Stimulated activated CD4-positive, alpha-beta T cell treated with anti-CD3 and anti-CD28 coated beads, TNF-alpha, amount 100 ng/mL, for 48 hours (primary cell): ENCODE measurements around the gene SPATA6L.
"Not testable (repeated sequence)": the region's sequence is repeated elsewhere in the genome, so short reads cannot be mapped to it uniquely, and the experiment has no call there.

Experiments used
- DNase-seq, 3 donors: peaks; one replicate each; pipeline ENCODE4 v3.0.0-alpha.2; 2020; ENCODE audit warnings: low read depth in 3 of 3

The SPATA6L gene

DNA sequence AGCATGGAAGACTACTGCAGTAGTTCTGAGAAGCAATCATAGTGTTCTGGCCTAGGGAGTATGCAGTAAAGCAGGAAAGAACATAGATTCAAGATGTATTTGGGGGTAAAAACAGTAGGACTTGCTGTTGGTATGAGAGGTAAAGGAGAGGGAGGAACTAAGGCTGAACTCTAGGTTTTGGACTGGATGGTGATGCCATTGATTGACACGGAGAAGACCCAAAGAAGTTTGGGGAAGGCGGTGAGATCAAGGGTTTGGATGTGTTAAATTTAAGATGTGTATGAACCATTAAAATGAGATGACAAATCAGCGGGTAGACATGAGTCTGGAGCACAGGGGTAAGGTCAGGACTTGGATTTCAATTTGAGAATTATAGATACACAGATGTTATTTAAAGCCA lies 11.1 kb upstream of the SPATA6L start:
- DNase-seq: no peak

DNA sequence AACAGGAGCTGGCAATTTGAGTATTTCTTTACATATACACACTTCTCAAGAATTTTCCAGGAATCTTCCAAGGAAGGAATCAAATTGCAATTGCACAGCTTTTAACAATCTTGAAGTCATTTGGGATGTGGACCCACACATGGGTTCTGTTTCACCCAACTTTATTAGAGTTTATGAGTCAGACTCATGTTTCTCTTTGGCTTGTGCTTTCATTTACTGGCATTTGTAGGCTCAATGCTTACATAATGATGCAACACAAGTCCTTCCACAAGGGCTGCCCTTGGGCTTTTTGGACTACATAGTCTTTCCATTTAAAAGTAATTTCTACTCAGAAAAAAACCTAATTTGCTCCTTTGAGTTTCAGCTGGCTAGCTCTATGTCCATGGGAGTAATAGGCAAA lies 8.5 kb upstream of the SPATA6L start:
- DNase-seq: no peak

DNA sequence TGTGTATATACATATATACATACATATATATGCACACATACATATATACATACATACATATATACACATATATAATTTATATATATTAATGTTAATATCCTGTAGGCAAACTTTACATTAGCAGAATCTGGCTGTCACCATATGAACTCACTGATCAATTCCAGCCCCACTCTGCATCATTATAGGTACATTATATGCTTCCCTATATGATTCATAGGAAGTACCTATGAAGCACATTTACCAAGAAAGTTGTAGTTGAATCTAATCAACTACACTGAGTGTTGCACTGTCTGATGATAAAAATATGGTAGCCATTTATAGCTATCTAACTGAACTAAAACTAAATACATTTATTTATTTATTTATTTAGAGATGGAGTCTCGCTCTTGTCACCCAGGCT lies 5.5 kb upstream of the SPATA6L start:
- DNase-seq: no peak

DNA sequence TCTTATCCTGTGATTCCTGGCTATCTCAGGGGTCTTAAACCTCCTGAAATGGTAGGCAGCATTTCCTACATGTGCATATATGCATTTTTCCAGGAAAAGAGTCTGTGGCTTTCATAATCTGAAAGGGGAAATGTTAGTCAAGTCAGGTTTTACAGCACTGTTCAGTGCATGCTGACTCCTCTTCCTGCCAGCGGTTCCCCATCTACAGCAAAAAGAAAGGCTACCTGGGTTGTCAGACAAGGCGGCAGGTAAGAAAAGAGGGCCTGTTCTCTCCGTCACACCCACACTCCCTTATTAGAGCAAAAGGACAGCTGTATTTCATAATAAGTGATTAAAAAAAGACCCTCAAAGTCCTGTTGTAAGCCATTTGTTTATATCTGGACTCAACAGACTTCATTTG lies 4.3 kb upstream of the SPATA6L start:
- DNase-seq: no peak

DNA sequence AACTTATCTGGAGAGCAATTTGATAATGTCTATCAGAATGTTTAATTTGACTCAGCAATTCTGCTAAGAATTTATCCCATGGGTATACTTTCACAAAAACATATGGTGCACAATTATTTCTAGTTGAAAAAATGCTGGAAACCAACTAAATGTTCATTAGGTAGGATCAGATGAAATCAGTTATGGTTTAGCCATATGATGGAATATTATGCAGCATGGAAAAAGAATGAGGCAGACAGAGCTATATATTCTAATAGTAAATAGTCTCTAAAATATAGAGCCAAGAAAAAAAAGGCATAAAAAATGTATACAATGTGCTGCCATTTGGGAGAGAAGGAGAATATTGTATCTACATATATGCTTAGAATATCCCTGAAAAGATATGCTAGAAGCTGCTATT lies 3.6 kb upstream of the SPATA6L start:
- no peak for DNase-seq

DNA sequence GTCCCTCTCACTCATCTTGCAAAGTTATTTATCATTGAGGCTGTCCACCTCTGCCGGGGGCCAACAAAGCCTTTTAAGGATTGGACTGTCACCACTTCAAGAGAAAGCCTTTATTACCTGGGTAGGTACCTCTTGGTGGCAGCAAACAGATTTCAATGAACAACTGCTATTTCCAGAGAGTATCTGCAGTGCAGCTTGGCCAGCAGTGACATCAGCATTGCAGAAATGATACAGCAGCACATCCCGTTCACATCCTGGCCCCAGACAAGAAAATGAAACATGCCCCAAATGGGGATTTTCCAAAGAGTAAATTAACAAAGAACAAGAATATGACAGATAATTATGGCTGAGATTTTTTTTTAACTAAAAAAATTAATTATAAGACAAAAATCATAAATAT lies 2.3 kb upstream of the SPATA6L start:
- DNase-seq: no peak

DNA sequence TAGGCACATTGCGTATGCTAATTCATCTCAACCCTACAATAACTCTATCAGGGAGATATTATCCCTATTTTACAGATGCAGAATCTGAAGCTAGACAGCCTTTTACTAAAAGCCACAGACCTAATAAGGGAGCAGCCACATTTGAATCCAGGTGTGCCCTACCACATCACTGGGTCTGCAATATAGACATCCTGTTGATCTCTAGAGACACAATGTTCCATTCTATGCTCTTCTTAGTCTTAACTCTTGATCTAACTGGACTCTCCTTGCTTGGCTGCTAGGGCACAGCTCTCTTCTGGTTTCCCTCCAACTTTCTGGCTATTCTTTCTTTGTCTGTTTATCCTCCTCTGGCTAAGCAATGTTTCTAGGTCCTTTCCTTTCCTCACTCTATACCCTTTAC lies 1.4 kb upstream of the SPATA6L start:
- DNase-seq: no peak

DNA sequence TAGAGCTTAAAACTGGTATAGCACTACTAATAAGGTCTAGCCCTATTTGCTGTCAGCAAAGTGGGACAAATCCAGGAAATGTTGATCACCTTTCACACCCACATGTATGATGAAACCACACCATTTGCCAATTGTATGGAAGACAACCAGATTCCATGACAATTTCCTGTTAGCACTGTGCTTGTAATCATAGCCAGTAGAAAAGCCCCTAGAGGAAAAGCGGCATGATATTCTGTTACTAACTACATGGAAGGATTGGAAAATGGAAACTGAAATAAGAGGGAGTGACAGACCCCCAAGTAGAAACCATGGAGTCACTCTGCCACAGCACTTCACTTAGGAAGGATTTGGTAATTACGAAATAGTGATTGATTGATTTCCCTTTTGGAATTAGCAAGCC lies 923 bp downstream of the SPATA6L start:
- DNase-seq: no peak

DNA sequence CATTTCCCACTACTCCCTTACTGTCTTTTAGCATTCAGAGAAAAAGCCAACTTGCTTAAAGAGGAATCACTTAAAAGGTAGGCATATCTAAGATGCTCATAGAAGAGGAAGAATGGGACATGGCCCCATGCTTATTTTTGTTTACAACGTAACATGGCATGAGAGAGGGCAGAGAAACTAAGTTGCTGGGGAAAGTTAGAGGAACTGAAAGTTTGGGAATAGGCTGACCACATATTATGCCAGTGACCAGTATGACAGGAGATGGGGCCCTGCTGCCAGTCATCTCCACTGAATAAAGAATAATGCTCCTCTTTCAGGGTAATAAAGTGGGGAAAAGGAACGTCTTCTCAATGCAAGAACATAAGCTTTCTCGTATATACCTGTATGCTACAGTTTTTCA lies 2.3 kb downstream of the SPATA6L start:
- no peak for DNase-seq

DNA sequence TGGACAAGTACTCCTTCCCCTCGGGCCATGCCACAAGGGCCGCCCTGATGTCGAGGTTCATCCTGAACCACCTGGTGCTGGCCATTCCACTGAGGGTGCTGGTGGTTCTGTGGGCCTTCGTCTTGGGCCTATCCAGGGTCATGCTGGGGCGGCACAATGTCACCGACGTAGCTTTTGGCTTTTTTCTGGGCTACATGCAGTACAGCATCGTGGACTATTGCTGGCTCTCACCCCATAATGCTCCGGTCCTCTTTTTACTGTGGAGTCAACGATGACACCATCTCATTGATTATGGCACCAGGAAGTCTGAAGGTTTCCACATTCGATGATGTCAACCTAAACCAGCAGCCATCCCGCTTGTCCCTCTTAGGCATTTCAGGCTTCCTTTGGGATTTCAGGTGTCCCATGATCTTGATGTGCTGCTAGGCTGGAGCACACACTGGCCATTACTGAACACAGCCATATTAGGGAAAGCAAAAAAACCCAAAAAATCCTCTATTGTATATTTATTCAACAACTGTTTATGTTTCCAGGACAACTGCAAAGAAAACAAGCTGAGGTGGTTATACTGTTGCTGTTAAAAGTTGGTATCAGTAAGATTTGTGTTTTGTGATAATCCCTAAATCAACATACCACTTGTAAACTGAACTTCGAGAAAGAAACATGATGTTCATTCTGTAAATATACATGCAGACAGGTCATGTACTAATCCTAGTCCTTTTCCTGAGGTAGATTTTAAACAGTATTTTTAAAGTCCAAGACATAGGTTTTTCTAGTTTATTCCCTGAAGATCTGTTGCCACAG lies 3.1 kb downstream of the SPATA6L start:
- DNase-seq: no peak

DNA sequence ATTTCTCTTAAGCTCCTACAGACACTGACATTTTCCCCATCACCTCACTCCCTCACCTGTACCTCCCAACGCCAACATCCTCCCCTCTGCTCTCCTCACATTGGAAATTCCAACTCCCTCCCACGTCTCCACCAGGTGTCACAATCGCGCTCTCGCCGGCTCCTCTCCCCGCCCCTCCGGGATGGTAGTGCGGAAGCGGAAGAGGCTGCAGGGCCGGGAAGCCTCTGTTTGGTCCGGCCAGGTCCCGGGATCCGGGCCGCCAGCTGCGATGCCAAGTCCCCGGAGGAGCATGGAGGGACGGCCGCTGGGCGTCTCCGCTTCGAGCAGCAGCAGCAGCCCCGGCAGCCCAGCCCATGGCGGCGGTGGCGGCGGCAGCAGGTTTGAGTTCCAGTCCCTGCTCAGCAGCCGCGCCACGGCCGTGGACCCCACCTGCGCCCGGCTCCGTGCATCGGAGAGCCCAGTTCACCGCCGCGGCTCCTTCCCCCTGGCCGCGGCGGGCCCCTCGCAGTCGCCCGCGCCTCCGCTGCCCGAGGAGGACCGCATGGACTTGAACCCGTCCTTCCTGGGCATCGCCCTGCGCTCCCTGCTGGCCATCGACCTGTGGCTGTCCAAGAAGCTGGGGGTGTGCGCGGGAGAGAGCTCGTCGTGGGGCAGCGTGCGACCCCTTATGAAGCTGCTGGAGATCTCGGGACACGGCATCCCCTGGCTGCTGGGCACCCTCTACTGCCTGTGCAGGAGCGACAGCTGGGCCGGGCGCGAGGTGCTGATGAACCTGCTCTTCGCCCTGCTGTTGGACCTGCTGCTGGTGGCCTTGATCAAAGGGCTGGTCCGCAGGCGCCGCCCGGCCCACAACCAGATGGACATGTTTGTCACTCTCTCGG lies 3.9 kb downstream of the SPATA6L start, which contains the start of gene PLPP6:
Gene PLPP6, plus strand, starts transcription at position 187 of the 881 bp plus-strand sequence. Its CDS starts 82 bp downstream, at position 269.
- peak; percentile 57 to 58 (median 58) for DNase-seq

DNA sequence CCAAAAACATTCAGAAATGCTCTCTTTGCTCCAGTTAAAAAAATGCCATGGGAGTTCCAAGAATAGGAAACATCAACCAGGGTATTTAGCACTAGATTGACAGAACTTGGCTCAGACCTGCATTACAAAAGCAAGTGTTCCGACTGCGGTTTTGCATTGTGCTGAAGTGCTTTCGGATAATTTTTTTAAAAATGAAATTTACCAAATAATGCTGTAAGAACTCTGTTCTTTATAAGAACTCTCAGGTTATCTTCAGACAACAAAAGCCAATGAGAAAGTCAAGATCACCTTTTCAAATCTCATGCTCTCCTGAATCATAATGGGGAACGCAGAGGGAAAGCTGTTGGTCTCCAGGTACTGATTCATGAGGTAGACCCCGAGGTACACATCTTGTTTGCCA lies 4.7 kb downstream of the SPATA6L start:
- no peak for DNase-seq

DNA sequence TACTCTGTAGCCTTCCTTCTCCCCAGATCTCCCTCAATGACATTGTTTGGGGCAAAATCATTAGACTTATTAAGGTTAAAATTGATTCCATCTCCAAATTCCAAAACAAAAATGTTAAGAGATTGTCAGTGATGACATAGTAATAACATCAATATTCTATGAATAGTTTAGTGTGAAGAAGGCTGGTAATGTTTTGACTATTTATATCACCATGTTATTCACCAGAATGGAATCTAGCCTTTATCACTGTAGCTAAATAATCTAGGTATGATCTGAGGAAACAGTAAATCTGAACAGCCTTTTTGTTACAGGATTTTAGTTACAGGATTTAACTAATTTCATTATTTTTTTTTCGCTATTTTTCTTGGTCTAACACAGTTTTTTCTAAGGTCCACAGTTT lies 5.1 kb downstream of the SPATA6L start:
- DNase-seq: no peak

DNA sequence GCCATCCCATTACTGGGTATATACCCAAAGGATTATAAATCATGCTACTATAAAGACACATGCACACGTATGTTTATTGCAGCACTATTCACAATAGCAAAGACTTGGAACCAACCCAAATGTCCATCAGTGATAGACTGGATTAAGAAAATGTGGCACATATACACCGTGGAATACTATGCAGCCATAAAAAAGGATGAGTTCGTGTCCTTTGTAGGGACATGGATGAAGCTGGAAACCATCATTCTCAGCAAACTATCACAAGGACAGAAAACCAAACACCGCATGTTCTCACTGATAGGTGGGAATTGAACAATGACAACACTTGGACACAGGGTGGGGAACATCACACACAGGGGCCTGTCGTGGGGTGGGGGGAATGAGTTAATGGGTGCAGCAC lies 5.6 kb downstream of the SPATA6L start:
- DNase-seq: not testable (repeated sequence)

DNA sequence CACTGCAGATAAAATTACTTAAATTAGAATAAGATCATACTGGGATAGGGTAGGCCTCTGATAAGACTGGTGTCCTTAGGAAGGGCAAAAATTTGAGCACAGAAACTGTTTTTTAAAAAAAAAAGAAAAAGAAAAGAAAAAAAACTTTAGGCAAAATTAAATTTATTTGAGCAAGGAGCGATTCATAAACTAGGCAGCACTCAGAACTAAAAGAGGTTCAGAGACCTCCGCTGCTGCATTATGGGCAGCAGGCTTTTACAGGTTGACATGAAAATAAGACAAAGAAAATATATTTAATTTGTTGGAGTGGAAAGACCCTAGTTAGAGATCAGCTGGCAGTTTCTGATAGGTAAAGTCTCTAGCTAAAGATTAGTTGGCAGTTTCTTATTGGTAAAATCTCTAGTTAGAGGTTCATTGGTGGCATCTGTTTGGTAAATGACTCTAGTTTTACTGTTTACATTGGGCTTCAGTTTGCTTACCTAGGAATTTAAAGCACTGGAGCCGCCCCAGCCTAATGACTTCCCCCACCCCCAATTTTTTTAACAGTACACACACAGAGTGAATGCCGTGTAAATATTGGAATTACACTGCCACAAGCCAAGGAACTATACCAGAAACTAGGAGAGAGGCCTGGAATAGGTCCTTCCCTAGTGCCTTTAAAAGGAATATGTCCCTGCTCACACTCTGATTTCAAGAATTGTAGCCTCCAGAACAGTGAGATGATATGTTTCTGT lies 8.7 kb downstream of the SPATA6L start:
- no peak for DNase-seq

DNA sequence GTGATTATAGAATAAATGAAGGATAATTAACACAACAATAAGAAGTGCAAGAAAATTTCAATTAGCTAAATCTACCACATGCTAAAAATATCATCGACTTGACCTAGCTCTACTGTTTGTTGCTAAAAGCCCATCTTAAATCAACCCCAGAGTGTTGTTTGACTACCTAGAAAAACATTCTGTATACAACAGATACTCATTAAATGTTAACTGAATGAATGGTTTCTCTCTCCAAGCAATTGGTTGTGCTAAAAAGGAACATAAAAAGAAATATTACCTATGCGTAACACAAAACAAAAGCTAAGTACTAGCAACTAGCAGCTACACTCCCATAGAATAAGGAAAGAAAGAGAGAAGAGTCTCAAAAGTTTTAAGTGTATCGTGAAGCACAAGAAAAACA lies 9.7 kb downstream of the SPATA6L start:
- DNase-seq: no peak

DNA sequence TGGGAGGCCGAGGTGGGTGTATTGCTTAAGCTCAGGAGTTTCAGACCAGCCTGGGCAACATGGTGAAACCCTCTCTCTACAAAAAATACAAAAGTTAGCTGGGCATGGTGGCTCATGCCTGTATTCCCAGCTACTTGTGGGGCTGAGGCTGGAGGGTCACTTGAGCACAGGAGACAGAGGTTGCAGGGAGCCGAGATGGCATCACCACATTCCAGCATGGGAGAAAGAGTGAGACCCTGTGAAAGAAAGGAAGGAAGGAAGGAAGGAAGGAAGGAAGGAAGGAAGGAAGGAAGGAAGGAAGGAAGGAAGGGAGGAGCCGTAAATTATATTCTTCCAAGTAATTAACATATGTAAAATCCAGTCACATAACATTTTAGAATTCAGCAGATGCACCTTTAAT lies 10.1 kb downstream of the SPATA6L start:
- DNase-seq: not testable (repeated sequence)

DNA sequence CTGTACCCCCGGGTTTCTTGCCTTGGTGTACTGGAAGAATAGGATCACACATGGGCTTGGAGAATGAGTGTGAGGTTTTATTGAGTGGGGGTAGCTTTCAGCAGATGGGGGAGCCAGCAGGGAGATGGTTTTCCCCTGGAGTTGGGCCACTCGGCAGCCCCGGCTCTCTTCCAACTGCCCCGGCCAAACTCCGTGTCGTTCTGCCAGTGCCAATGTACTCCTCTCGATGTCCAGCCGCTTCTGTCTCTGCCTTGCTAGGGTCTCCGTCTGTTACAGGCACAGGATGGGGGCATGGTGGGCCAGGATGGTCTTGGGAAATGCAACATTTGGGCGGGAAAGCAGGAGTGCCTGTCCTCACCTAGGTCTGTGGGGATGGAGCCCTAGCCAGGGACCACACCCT lies 11.7 kb downstream of the SPATA6L start:
- no peak for DNase-seq

DNA sequence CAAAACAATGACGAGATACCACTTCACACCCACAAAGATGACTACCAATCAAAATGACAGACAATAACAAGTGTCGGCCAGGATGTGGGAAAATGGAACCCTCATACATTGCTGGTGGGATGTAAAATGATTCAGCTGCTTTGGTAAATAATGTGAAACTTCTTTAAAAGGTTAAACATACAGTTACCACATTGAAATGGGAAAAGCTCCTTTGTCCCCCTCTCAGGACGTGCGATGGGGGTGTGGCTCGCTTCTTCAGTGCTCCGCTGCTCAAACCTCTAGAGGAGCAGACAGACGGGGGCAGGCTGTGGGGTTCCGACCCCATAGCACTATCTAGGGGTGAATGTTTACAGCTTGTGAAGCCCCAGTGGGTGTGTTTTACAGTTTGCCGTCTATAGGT lies 12.2 kb downstream of the SPATA6L start:
- no peak for DNase-seq

DNA sequence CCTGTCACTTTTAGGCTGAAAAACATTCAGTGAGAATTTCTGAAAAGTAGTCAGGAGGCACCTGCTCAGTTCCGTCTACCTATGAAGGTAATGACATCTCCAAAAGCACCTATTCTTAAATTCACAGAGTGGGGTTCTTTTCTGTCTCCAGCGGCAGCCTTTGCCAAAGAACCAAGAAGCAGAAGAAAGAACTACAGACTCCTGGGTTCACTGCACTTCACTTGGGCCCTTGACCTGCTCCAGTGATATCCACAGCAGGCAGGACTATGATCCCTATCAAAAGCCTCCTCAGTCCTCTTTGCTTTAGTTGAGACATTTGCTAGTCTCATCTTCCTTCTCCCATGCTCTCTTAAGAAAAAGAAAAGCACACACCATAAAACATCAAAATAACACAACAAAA lies 23.9 kb downstream of the SPATA6L start:
- DNase-seq: no peak

DNA sequence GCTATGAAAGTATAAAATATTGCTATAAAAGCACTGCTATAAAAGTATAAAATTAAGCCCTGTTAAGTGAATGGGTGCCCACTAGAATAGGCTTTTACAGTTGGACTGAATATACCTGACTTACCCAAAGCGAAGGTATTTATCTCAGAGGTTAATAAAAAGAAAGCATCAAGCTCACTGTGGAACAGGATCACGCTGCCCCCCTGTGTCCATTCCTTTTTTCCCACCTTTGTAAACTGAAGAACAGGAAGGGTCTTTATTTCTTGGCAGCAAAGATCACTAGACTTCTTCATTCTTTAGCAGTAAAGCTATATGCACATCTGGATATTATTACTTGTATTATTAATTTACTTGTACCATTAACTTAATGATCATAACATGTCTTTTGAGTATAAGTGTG lies 26.3 kb downstream of the SPATA6L start:
- DNase-seq: no peak

DNA sequence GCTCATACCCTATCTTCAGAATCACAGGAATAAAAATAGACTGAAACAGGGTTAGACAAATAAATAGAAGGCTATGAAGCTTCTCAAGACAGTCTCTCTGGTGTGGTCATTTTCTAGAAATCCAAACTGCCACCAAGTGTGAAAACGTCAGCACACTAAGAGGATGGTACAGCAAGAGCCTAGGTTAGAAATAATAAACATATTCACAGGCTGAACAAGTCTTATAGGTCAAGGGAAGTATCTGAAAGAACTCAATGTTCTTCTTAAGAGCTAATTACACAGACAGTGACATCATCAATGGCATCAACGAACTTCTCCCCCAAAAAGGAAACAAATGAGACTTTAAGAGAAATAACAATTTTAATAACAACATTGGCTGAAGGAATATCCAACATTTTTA lies 26.9 kb downstream of the SPATA6L start:
- no peak for DNase-seq
